Stomach smooth muscle (tissue), 2 donors: ENCODE data around the gene SCRN3.

Experiments used
- H3K27ac ChIP-seq: one replicate; pipeline ENCODE4 v1.7.0; 2013; ENCODE audit warnings: mild to moderate bottlenecking, low read length, inconsistent platforms
- H3K27me3 ChIP-seq, 2 donors: one replicate each; pipeline ENCODE4 v1.7.0; 2013; ENCODE audit warnings: low read length in 2 of 2; ENCODE audit not compliant: insufficient read depth in 2 of 2, control insufficient read depth in 1 of 2
- H3K36me3 ChIP-seq, 2 donors: one replicate each; pipeline ENCODE4 v1.7.0; 2013; ENCODE audit warnings: low read length in 2 of 2; ENCODE audit not compliant: control insufficient read depth in 2 of 2, insufficient read depth in 2 of 2
- H3K4me1 ChIP-seq: one replicate; pipeline ENCODE4 v1.7.0; 2013; ENCODE audit warnings: low read length; ENCODE audit not compliant: control insufficient read depth, insufficient read depth
- H3K4me3 ChIP-seq, 2 donors: one replicate each; pipeline ENCODE4 v1.7.0; 2013; ENCODE audit warnings: low read length in 2 of 2
- H3K9ac ChIP-seq, 2 donors: one replicate each; pipeline ENCODE4 v1.7.0; 2013; ENCODE audit warnings: low read length in 2 of 2, mild to moderate bottlenecking in 1 of 2
- H3K9me3 ChIP-seq, 2 donors: one replicate each; pipeline ENCODE4 v1.7.0; 2013; ENCODE audit warnings: low read length in 2 of 2; ENCODE audit not compliant: control insufficient read depth in 2 of 2
- donor health status: healthy.
- donor health status: Pancreatic carcinoma.

SCRN3 gene

GRCh38 chr2:174442546-174443510 lies 47.3 kb downstream of the SCRN3 start:
- H3K27me3 ChIP-seq: no peaks in the 10 kb centered on the region
- H3K9ac ChIP-seq: no peak overlapping the region
- H3K27ac ChIP-seq: no peak overlapping the region
- peaks cover 13 to 18% of the 10 kb centered on the region in 2 donors for H3K36me3 ChIP-seq
- no peak overlapping the region for H3K4me3 ChIP-seq
- no peaks in the 10 kb centered on the region for H3K9me3 ChIP-seq
- H3K4me1 ChIP-seq: peaks cover 10% of the 10 kb centered on the region

- Histone ChIP-seq H3K27ac (no peak overlapping the region), H3K36me3 (peaks cover 18% of the 10 kb centered on the region in 2 donors), H3K9ac (no peak overlapping the region), H3K9me3 (no peaks in the 10 kb centered on the region), H3K4me3 (peak overlapping the region in 1 of 2 donors; percentile 25), H3K4me1 (peaks cover 7% of the 10 kb centered on the region), H3K27me3 (no peaks in the 10 kb centered on the region)
These were observed 49.2 kb downstream of the SCRN3 start for GRCh38 chr2:174444761-174445160.

GRCh38 chr2:174445248-174445647 lies 49.7 kb downstream of the SCRN3 start:
- H3K9ac ChIP-seq: no peak overlapping the region

GRCh38 chr2:174446531-174446930 lies 51.0 kb downstream of the SCRN3 start:
- no peaks in the 10 kb centered on the region for H3K9me3 ChIP-seq
- H3K9ac ChIP-seq: no peak overlapping the region
- H3K27me3 ChIP-seq: no peaks in the 10 kb centered on the region
- peaks cover 15 to 18% of the 10 kb centered on the region in 2 donors for H3K36me3 ChIP-seq
- no peak overlapping the region for H3K27ac ChIP-seq
- H3K4me3 ChIP-seq: no peak overlapping the region
- peaks cover 7% of the 10 kb centered on the region for H3K4me1 ChIP-seq

More at GRCh38 chr2:174445248-174445647, 49.7 kb downstream of the SCRN3 start:
- Histone ChIP-seq H3K4me3 (peak overlapping the region in 1 of 2 donors; percentile 25), H3K27ac (no peak overlapping the region), H3K9me3 (no peaks in the 10 kb centered on the region), H3K27me3 (no peaks in the 10 kb centered on the region), H3K4me1 (peaks cover 7% of the 10 kb centered on the region), H3K36me3 (peaks cover 15 to 18% of the 10 kb centered on the region in 2 donors)

GRCh38 chr2:174449033-174449432 lies 53.5 kb downstream of the SCRN3 start:
- H3K9me3 ChIP-seq: no peaks in the 10 kb centered on the region
- no peak overlapping the region for H3K4me3 ChIP-seq
- H3K36me3 ChIP-seq: peaks cover 13 to 15% of the 10 kb centered on the region in 2 donors
- no peak overlapping the region for H3K9ac ChIP-seq
- no peaks in the 10 kb centered on the region for H3K27me3 ChIP-seq
- H3K4me1 ChIP-seq: no peaks in the 10 kb centered on the region
- H3K27ac ChIP-seq: no peak overlapping the region

- Histone ChIP-seq H3K4me1 (no peaks in the 10 kb centered on the region), H3K27me3 (no peaks in the 10 kb centered on the region), H3K36me3 (peaks cover 10 to 14% of the 10 kb centered on the region in 2 donors), H3K4me3 (no peak overlapping the region), H3K9me3 (no peaks in the 10 kb centered on the region), H3K27ac (no peak overlapping the region), H3K9ac (no peak overlapping the region)
These were observed 54.7 kb downstream of the SCRN3 start for GRCh38 chr2:174450021-174450816.

GRCh38 chr2:174454566-174454965 lies 59.0 kb downstream of the SCRN3 start:
- no peak overlapping the region for H3K9ac ChIP-seq
- H3K9me3 ChIP-seq: no peaks in the 10 kb centered on the region
- no peaks in the 10 kb centered on the region for H3K4me1 ChIP-seq
- no peak overlapping the region for H3K27ac ChIP-seq
- H3K4me3 ChIP-seq: no peak overlapping the region
- no peaks in the 10 kb centered on the region for H3K27me3 ChIP-seq
- H3K36me3 ChIP-seq: peaks cover 22 to 28% of the 10 kb centered on the region in 2 donors

- H3K36me3 ChIP-seq: peaks cover 20 to 24% of the 10 kb centered on the region in 2 donors
- no peaks in the 10 kb centered on the region for H3K4me1 ChIP-seq
- H3K9ac ChIP-seq: no peak overlapping the region
- no peak overlapping the region for H3K27ac ChIP-seq
- H3K9me3 ChIP-seq: no peaks in the 10 kb centered on the region
- no peaks in the 10 kb centered on the region for H3K27me3 ChIP-seq
- H3K4me3 ChIP-seq: no peak overlapping the region
These were observed 65.7 kb downstream of the SCRN3 start for GRCh38 chr2:174461221-174461620.

GRCh38 chr2:174465327-174465726 lies 69.8 kb downstream of the SCRN3 start:
- Histone ChIP-seq H3K27ac (no peak overlapping the region), H3K9me3 (no peaks in the 10 kb centered on the region), H3K4me1 (no peaks in the 10 kb centered on the region), H3K4me3 (no peak overlapping the region), H3K27me3 (no peaks in the 10 kb centered on the region), H3K9ac (no peak overlapping the region), H3K36me3 (peaks cover 9 to 18% of the 10 kb centered on the region in 2 donors)

- no peak overlapping the region for H3K27ac ChIP-seq
- peaks cover 3 to 4% of the 10 kb centered on the region in 2 donors for H3K36me3 ChIP-seq
- no peak overlapping the region for H3K9ac ChIP-seq
- no peak overlapping the region for H3K4me3 ChIP-seq
- H3K4me1 ChIP-seq: no peaks in the 10 kb centered on the region
- no peaks in the 10 kb centered on the region for H3K27me3 ChIP-seq
- H3K9me3 ChIP-seq: no peaks in the 10 kb centered on the region
These were observed 78.3 kb downstream of the SCRN3 start for GRCh38 chr2:174473796-174474195.
